Measurements from ENCODE around the gene DPH2.

Gene DPH2

GRCh38 chr1:43969416-43969745 is 429 bp upstream of the DPH2 start:
- no peak for DNase-seq

DNA sequence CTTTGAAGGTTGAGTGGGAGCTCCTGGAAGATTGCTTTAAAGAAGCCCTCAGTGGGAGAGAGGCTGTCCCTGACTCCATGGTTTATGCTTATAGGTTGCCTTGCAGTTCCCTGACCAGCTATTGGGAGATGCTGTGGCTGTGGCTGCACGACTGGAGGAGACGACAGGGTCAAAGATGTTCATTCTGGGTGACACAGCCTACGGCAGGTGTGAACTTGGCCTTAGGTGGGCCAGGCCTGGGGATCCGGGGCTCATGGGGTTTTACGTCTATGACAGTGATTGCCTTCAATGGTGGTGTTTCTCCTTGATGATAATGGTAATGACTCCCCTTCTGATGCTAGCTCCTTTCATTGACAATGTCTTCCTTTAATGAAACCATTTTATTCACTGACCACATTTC is 692 bp downstream of the DPH2 start:
- DNase-seq: no peak

- DNase-seq: no peak
These were observed 1.1 kb downstream of the DPH2 start for GRCh38 chr1:43970911-43971310.

GRCh38 chr1:43971336-43971980 is 1.6 kb downstream of the DPH2 start:
- DNase-seq: no peak

- DNase-seq: no peak
These were observed 4.2 kb downstream of the DPH2 start for GRCh38 chr1:43973981-43974442.

DNA sequence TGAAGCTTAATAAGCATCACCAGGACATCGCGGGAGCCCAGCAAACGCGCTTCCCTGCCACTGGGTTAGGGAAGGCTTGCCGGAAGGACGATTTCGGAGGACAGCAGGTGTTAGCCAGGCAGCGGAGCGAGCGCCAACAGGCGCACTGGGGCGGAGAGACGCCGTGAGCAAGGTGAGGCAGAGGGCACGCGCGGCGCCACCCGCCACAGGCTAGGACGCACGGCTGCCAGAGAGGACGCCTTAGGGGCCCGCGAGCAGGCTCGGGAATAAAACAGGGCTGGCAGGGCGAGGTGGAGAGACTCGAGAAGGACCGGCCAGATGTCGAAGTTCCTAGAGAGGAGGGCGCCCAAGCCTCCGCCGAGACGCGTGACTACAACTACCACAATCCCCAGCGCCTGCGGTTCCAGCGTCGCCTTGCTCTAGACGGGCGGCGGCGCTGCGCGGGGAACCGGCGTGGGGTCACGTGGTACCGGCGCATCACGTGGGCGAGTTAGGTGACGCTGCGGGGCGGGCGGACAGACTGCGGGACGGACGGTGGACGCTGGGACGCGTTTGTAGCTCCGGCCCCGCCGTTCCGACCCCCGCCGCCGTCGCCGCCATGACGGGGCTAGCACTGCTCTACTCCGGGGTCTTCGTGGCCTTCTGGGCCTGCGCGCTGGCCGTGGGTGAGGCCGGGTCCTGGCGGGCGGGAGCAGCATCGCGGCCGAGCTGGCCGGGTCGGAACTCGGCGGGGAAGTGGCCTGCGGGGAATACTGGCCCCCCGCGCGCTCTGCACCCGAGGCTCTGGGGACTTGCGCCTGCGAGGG is 4.8 kb downstream of the DPH2 start, which contains the start of gene ATP6V0B:
Gene ATP6V0B, plus strand, starts transcription at position 518 of the 806 bp plus-strand sequence. Its CDS starts 81 bp downstream, at position 599.
- peak; percentile 91 for DNase-seq

- peak; percentile 52 for DNase-seq
These were observed 5.6 kb downstream of the DPH2 start for GRCh38 chr1:43975249-43975961.

DNA sequence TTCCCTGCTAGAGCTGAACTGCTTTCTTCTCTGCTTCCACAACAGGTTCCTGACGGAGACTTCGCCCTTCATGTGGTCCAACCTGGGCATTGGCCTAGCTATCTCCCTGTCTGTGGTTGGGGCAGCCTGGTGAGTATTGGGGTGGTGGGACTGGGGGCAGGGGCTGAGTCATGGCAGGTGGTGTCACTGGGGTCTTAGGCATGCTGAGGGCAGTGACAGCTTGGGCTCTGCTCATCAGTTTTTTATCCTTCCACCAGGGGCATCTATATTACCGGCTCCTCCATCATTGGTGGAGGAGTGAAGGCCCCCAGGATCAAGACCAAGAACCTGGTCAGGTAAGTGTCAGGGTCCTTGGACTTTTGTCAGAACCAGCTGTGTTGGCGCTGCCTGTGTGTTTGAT is 6.2 kb downstream of the DPH2 start:
- DNase-seq: no peak

- no peak for DNase-seq
These were observed 7.1 kb downstream of the DPH2 start for GRCh38 chr1:43976890-43977289.

GRCh38 chr1:43977376-43978263 is 7.8 kb downstream of the DPH2 start:
- DNase-seq: no peak

DNA sequence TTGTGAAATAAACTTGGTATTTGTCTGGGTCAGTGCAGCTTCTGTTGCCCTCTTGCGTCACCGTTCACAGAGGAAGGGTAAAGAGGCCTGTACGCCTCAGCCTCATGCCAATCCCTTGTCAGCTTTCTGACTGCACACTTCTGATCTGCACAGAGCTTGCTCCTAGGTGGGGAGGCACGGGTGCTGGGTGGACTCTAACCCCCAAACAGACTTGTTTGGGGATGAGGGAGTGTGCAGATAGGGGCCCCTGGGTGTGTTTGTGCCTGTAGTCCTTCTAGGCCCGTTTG is 8.4 kb downstream of the DPH2 start:
- no peak for DNase-seq

- DNase-seq: peak; percentile 51
These were observed 8.9 kb downstream of the DPH2 start, which contains the start of gene B4GALT2 for GRCh38 chr1:43978551-43979260. Gene B4GALT2, plus strand, starts transcription at chr1:43979210. Its CDS starts 1,951 bp downstream, at chr1:43981161.

GRCh38 chr1:43979261-43979527 is 9.4 kb downstream of the DPH2 start:
- DNase-seq: no peak

GRCh38 chr1:43979528-43980254 is 9.9 kb downstream of the DPH2 start:
- DNase-seq: peak; percentile 20

DNA sequence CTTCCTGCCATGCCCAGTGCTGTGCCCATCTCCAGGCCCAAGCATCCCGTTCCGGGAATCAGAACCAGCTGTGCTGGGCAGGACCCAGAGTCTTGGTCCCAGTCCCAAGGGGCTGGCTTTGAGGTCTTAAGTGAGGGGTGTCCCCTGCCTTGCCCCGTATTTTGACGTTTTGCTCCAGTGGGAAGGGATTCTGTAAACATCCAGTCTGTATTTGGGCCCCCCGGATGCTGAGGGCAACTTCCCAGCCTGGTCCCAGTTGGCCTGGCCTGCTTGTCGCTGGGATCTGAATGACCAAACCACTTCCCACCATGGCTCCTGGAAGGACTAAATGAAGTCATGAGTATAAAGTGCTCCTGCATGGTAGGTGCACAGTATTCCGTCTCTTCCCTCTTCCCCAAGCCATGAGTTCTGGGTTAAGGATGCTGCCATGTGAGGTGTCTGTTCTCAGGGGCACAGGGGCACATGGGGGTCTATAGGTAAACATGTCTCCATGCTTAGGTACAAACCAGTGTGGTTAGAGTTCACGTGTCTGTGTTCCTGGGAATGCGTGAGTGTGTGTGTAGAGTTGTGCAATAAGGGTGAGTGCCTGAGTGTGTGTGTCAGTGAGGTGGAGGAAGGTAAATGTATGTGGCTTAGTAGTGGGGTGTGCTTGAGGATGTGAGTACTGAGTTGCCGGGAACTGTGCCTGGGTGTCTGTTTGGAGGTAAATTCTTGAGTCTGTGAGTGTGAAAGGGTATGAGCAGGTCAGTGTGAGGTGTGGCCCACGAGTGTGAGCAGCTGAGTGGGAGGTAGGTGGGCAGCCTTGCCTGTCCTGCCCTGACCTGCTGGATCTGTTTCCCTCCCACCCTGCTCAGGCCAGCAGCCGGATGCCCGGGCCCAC is 10.7 kb downstream of the DPH2 start:
- DNase-seq: no peak

DNA sequence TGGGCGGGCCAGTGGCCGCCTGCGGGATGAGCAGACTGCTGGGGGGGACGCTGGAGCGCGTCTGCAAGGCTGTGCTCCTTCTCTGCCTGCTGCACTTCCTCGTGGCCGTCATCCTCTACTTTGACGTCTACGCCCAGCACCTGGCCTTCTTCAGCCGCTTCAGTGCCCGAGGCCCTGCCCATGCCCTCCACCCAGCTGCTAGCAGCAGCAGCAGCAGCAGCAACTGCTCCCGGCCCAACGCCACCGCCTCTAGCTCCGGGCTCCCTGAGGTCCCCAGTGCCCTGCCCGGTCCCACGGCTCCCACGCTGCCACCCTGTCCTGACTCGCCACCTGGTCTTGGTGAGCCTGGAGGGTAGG is 11.3 kb downstream of the DPH2 start:
- DNase-seq: no peak

GRCh38 chr1:43981636-43982035 is 11.8 kb downstream of the DPH2 start:
- DNase-seq: no peak

DNA sequence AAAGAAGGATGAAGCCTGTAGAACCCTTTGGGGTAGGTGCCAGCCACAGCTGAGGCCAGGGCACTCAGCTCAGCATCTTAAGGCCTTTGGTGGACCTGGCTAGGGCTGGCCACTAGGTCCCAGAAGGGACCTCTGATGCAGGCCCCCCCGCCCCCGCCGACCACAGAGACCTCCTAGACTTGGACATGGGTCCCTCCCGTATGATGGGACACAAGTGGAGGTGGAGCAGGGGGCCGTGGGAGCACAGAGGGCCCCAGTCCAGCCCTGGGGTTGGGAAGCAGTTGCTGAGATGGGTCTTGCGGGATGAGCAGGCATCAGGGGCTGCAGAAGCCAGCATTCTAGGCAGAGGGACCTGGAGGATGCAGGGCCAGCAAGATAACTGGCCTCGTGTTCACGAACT is 12.4 kb downstream of the DPH2 start:
- no peak for DNase-seq

DNA sequence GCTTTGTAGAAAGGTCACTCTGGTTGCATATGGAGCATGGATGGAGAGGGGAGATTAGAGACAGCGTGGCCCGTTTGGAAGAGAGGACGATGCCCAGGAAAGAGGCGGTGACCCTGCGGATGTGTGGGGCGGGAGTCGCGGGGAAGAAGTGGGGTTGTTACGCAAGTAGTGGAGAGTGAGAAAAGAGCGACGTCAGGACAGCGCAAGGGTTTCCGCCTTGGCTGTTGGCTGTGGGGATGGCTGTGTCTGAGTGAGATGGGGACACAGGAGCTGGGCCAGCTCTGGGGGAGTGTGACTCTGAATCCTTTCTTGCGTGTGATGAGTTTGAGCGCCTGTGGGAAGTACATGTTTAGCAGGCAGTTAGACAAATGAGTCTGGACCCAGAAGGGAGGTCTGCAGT is 13.0 kb downstream of the DPH2 start:
- no peak for DNase-seq

DNA sequence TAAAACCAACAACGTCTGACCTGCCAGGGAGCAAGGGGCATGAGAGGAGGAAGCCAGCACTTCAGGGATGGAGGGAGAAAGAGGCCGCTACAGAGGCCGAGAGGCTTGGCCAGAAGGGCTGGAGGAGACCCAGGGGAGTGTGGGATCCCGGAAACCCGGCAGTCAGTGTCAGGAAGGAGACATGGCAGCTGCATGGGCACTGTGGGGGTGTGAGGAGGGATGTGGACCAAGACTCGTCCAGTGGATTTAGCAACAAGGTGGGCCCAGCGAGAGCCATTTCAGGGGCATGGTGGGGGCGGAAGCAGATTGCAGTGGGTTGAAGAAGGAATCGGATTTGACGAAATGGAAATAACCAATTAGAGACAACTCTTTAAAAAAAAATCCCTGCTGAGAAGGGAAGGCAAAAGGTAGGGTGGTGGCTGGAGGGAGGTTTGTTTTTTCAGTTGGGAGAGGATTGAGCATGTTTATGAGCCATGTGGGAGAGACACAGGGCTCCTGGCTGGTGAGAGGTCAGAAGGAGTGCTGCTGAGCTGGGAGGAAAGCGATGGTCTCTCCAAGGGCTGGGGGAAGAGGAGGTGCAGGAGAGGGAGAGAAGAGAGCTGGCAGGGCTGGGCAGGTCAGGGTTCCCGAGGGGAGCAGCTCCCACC is 13.6 kb downstream of the DPH2 start:
- no peak for DNase-seq
